Measurements from ENCODE around the gene GLP1R.

Gene GLP1R

DNA sequence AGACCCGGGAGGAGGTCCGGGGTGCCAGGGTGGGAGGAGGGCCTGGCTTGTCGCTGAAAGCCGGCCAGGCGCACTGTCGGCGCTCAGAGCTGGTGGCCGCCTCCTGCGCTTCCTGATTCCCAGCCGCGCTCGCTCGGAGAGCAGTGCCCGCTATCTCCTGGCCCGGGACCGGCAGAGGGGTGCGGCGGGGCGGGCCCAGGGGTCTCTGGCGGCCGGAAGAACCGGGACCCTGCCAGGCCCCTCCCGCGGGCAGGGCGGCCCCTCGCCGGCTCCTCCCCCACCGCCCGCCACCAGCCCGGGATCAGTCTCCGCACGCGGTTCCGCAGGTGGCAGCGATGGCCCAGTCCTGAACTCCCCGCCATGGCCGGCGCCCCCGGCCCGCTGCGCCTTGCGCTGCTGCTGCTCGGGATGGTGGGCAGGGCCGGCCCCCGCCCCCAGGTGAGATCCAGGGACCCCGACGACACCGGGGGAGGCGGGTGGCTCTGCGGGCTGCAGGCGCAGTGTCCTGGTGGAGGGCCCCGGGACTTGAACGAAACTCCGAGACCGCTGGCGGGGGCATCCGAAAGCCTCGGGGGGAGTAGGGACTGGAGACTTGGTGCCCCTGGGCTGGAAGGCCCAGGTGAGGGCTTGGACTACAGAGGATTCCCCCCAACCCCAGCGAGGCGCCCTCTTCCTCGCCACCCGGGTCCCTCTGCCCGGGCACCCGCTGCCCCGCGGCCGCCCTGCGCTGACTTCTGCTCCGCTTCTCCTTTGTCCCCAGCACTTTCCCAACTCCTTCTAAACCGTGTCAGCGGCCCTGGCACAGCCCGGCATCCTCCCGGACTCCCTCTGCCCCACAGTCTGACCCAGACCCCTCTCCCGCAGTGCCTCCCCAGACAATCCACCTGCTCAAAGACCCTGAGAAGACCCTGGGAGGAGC lies at the start of gene GLP1R:
GLP1R (plus strand) TSS at position 301 of the 919 bp plus-strand sequence; CDS start at position 361, 60 bp downstream.
- no peak for DNase-seq

DNA sequence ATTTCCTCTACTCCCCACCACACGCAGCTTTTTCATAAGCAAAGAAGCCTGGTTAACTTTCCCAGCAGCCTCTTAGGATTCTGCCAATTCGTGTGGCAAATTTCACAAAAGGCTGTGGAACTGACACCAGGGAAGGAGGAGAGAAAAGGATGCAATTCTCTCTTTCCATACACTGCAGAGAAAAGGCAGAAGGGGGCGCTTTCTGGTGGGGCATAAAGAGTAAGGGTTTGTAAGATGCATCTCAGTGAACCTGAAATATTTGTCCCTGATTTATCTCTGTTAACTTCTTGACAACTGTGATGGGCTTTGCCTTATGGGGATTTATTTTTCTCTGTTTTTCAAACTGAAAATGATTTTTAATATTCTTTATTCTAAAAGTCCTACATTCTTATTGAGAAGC lies 45.5 kb upstream of the GLP1R start:
- no peak for DNase-seq

DNA sequence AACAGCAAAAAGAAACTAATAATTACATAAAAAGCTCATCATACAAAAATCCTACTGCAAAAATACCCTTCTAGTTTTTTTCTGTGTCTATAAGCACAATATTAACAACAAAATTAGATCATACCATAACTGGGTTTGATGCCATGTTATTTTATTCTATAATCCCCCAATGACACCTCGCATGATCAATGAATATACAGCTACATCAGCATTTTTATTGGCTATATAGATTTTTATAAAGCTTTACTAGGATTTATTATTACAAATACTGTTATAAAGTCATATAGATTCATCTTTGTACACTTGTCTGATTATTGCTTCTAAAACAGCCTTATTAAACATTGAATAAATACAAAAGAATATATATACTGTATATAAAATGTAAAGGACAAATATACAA lies 45.1 kb upstream of the GLP1R start:
- no peak for DNase-seq

DNA sequence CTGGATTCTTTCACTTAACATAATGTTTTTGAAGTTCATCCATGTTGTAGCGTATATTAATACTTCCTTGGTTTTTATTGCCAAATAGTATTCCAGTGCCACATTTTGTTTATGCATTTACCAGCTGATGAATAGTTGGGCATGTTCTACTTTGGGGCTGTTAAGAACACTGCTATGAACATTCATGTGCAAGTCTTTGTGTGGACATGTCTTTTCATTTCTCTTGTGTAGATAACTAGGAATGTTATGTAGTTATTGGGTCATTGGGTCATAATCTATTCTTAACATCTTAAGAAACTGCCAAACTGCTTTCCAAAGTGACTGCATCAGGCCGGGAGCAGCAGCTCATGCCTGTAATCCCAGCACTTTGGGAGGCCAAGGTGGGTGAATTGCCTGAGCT lies 43.8 kb upstream of the GLP1R start:
- no peak for DNase-seq

DNA sequence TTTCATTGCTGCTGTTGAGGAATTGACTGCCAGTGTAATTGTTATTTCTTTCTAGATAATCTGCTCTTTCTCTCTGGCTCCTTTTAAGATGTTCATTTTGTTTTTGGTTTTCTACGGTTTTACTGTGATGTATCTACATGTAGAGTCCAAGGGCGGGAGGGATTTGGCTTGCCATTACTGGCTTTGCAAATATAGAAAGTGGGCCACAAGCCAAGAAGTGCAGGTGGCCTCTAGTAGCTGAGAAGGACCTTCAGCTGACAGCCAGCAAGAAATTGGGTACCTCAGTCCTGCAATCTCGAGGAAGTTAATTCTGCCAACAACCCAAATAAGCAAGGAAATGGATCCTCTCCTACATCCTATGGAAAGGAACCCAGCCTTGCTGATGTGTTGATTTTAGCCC lies 42.8 kb upstream of the GLP1R start:
- no peak for DNase-seq

DNA sequence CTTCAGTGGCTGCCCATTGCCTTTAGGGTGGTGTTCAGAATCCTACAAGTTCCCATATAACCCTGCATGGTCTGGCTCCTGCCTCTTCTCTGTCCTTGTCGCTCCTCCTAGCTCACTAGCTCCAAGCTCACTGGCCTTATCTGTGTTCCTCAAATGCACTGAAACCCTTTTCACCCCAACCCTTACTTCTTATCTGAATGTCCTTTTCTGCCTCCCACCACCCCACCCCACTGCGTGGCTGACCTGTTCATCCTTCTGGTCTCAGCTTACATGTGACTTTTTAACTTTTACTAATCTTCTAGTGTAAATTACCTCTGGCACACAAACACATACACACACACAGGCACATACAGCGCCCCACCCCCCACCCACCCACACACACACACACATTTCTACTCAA lies 41.0 kb upstream of the GLP1R start:
- no peak for DNase-seq

DNA sequence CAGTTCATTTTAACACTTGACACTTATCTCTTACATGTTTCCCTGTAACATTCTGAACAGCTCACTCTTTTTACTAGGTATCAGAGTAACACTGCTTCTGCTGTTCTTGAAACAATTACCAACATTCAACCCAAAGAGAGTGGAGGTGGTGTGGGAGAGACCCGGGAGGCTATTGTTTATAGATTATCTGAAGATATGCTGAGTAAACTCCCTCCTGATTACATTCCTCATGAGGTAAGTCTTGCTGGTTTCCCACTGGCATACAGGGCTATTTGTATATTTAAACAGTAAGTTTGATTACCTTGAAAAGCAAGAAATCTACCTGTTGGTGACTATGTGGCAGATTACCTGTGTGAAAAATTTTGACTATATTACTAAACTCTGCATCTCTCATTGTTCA lies 39.8 kb upstream of the GLP1R start:
- DNase-seq, result no peak

DNA sequence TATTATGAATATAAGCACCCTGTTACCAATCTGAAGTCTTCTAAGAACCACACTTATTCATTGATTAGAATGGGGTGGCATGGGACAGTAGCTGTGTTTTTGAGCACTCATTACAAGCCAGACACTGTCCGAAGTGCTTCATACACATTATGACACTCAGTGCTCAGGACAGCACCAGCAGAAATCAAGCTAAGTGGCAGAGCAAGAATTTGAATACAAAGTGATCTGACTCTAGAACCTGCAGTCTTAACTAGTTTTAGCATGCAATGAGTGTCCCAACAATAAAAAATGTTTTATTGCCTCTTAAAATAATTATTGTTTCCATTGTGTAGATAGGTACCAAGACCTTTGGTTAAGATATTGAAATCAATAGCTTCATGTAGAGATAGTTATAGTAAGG lies 39.1 kb upstream of the GLP1R start:
- DNase-seq, result no peak

DNA sequence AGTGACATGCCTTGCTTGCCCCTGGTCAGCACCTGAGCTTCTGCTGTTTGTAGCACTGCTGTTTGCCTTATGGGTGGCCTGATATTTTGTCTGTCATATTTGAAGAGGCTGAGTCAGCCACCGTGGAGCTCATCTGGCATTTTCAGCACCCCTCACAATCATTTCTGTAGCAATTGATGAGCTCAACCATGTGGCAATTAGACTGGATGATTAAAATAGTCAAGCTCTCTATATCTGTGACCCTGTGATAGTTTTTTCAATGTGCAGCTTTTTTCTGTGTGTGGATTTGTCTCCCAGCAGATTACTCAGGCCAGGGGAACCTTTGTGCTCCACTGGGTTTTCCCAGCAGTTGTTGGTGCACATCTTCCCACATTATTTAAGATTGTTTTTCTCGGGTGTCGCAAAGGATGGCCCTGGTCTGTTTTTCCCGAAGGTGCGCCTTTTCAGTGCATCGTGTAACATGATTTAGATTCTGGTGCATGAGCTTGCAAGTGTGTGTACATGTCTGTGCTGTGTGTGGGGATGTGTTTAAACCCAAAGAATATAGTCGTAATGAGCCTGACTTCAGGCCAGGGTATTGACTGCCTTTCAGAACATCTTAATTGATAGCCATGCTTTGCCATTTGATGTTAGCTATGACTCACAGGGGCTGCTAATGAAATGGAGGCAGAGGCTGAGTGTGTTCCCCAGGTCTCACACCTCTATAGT lies 31.6 kb upstream of the GLP1R start:
- no peak for DNase-seq

DNA sequence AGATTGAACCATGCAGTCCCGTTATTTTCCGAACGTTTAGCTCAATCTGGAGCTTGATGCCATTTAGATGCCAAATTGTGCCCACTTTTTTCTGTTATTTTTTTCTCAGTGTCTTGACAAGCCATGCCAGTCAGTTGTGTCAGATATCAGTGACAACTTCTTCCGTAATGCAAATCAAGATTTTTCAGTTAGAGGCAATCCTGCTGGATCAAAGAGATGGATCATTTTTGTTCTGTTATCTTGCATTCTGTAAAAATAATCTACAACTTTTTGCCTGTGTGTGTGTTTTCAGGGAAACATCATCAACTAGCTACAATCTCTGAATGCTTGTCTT lies 31.1 kb upstream of the GLP1R start:
- DNase-seq, result no peak

DNA sequence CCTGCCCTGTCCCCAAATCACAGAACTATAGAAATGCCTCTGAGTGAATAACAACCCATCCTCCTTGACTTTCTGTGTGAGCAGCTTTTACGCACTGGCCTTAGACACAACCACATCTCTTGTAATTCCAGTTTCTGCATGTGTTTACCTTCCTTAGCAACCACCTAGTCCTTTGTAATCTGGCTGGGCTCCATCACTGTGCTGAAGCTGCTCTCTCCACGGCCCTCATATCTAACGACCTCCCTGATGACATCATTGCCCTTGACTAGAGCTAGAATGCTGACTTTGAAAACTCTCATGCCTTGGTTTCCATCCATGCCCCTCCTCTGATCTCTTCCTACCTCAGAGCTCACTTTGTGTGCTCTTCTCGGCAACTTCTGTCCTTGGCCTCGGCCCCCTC lies 30.5 kb upstream of the GLP1R start:
- no peak for DNase-seq

DNA sequence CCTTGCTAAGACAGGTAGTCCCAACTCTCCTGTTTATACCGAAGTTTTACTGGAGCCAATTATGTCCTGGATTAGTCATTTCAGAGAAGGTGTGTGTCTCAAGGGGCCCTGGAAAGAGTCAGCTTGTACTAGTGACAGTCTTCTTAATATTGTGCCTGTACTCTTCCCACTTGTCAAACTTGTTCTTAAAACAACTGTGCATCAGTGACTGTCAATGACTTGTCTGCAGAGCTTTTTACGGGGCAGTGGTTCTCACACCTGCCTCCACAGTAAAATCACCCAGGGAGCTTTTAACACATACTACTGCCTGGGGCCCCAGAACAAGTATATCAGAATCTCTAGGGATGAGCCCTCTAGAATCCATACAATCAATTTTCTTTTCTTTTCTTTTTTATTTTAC lies 28.4 kb upstream of the GLP1R start:
- DNase-seq, result no peak

DNA sequence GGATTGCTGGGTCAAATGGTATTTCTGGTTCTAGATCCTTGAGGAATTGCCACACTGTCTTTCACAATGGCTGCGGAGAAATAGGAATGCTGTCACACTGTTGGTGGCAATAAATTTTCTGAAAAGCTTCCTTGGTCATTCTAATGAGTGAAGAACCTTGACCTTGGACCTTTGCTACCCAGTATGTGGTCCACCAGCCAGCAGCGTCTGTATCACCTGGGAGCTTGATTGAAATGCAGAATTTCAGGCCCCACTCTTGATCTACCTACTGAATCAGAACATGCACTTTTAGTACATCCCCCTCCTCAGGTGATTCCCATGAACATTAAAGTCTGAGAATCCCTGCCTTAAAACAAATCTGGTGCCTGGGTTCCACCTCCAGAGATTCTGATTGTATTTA lies 27.5 kb upstream of the GLP1R start:
- DNase-seq, result no peak

DNA sequence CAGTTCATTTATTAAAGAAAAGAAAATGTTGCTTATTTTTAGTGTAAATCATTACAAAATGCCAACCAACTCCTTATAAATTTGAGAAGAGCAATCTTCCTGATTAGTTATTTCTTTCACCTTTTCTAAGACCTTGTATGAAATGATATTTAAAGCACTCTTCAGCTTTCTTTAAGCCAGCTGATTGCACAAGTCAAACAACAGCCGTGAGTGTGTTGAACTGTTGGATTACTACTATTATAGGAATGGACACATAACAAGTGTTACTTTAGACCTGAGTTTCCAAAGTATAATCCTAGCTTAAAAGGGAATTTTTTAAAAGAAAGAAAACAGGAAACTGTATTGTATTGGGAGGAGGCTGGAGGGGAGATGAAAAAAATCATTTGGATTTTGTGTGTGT lies 26.8 kb upstream of the GLP1R start:
- no peak for DNase-seq

DNA sequence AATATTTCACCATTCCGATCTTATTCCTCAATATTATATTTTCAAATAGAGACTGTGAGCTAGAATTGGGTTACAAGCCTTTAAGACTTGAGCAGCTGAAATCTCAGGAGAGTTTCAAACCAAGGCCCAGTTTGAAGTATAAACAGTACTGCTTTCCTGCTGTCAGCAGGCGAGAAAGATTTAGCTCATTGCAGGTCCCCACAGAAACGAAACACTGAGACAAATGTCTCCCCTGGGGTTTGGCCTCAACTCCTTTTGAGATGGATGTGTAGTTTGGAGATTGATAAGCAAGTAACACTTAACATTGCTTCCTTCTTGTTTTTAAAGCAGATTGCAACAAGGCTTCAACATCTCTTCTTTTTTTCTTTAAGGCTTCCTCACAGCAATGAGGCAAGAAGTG lies 22.4 kb upstream of the GLP1R start:
- DNase-seq, result no peak

DNA sequence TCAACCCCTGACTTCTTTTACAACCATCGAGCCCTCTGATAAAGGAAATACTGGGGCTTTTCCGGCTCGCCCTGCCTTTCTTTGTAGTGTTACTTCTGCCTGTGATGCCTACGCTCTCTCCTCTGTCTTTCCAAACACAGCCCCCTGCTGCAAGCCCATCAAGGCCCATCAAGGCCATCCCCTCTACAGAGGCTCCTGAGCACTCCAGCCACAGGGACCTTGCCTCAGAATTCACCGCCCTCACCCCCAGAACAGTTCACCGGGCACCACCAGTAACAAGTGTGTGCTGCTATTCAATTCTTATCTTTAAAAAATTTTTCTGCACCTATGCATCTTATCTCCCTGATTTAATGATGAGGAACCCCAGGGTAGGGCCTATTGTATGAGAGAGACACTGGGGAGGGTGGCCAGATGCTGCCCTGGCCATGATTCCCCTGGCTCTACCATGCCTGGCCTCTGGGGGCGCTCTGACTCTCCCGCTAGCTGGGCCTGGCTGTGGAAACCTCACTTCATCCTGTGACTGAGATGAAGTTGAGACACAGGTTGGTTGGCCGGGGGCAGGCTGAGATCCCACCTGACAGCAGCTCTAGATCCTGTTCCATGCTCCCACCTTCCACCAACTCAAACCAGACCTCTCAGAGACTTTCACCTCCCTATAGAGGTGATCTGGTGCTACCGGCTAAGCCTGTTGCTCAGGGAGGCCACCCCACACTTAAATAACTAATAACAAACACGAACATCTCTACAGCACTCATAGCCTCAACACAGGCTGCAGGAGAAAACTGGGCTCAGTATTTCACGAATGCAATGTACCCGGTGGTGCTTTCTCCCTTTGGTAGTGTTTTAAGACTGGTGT lies 19.2 kb upstream of the GLP1R start:
- peak; percentile 14 to 20 for DNase-seq

DNA sequence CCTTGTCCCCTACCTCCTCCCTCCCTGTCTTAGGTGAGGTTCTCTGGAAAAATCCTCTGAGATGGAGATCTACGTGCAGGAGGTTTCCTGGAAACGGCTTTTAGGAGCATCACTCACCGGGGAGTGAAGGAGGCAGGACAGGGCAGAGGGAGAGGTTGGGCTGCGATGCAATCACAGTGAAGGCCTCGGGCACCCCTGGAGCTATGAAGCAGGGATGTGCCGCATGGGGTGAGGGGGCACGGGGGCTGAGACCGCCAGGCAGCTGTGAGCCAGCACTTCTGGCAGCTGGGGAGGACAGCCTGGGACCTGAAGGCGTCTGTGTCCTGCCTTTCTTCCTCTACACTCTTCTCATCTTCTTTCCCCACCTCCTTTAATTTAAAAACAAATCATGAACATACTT lies 12.9 kb upstream of the GLP1R start:
- no peak for DNase-seq

DNA sequence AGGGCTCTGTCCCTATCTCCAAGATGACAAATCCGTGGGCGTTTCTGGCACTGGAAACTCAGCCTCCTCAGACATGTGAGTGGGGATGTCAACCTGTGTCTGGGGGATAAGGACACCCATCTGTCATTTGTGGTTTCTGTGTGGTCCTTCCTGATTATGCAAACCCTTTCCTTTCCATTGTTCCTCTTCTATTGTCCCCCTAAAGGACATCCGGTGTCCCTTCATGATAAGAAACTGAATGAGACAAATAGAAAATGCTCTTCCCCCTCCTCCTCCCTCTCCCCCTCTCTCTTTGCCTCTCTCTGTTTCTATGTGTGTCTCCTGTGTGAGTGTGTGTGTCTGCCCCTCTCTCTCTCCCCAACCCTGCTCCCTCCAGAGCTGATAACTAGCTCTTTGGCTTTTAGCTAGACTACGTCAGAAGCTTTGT lies 11.5 kb upstream of the GLP1R start:
- DNase-seq, result no peak

DNA sequence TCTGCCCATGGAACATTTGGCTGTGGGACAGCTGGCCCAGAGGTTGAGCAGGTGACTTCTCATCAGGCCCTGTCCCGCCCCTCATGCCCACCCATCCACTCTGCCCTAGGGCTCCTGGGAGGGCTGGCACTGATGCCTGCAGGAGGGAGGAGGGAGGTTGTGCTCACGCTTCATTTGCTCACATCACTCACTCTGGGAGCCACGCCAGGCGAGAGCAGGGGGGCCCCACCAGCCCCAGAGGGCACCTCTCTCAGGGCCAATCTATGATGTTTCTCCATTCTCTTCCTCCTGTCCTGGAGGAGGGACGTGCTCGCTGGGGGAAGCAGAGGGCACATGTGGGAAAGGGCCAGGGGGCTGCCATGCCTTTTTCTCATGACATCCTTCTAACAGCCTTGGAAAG lies 10.9 kb upstream of the GLP1R start:
- DNase-seq, result no peak

DNA sequence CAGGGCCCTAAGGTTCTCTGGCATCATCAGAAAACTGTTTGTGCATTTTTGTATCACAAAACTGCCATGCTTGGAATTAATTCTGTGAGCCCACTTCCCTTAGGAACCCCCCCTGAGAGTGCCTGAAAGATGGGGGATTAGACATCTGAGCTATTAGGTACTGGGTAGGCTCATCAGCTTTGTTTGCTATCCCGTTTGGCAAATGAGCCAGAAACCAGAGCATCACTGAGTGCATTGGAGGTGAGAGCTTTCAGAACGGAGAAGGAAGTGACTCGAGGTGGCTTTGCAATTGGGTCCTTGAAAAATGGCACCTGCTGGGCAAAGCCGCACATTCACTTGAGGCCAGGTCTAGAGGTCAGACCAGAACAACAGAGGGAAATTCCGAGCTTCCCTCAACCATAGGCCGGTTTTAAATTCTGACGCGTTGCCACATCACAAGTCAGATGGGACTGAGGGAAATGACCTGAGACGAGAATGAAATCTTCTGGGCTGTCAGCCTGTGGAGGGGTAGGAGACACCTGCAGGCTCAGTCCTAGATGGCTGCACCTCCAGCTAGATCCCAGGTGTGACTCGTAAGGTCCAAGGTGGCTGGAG lies 8.4 kb upstream of the GLP1R start:
- DNase-seq, result no peak

DNA sequence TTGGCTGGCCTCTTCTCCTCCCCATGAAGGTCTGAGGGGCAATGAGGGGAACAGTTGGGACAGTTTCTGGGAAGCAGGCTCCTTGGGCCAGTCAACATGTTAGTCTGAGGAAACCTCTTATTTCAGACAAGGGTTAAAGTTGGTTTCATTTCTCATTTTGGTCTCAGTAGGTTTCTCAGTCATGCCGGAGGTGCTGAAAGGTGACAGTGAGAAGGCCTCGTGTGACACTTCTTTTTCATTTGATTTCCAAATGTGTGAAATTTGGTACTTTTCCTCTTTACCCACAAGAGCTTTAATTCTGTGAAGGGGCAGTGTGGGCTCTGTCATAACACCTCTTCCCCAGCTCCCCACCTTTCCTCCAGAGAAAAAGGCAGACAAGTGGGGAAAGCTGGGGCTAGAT lies 7.5 kb upstream of the GLP1R start:
- no peak for DNase-seq

DNA sequence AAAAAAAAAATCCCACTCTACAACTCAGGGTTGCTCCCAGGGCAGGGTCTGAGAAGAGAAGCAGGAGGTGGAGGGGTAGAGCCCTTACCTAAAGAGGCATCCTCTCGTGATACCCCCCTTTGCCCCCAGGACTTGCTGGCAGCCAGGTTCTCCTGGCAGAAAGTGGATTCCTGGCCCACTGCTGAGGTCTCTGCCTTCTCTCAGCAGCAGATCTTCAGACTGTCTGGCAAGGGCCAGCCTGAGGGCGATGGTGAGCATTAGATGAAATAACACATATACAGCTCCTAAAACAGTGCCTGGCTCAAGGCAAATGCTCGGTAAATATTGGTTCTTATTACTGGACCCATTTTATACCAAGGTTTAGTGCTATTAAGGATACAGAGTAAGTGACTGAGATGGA lies 4.8 kb upstream of the GLP1R start:
- no peak for DNase-seq

DNA sequence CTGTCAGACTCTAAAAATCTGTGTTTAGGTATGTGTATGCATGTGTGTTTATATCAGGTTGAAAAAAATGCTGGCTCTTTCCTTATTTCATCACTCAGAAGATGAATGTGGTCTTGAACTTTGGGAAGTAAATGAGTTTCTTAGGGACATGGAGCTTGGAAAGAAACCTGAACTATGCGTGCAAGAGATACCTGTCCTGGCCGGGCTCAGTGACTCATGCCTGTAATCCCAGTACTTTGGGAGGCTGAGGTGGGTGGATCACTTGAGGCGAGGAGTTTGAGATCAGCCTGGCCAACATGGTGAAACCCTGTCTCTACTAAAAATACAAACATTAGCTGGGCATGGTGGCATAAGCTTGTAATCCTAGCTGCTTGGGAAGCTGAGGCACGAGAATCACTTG lies 4.4 kb upstream of the GLP1R start:
- no peak for DNase-seq

Data from CD4-positive, alpha-beta T cell treated with Interleukin-4 for 1 hour (primary cell).